ENCODE data around the gene RASSF5. TPM values are rescaled to one million over a fixed set of nuclear protein-coding genes. Genes with fewer than 3 reads are reported as not detected.

RASSF5 gene
- polyA plus RNA-seq, 1 donor from 2014 or later, result 4.0 TPM

- no peak for TF ChIP-seq MXI1 (conservative IDR thresholded peaks at IDR 0.05; ENCODE audit: poor library complexity, severe bottlenecking)
- TF ChIP-seq SMC3 (conservative IDR thresholded peaks at IDR 0.05; ENCODE audit: poor library complexity), result no peak
- no peak for TF ChIP-seq EP300 (conservative IDR thresholded peaks at IDR 0.05; ENCODE audit: poor library complexity, severe bottlenecking)
- no peak for TF ChIP-seq POLR2AphosphoS5 (IDR thresholded peaks at IDR 0.05)
- TF ChIP-seq REST (IDR thresholded peaks at IDR 0.05; ENCODE audit: borderline replicate concordance), result no peak
- Histone ChIP-seq H3F3A (ENCODE audit: insufficient read depth, low read length, poor library complexity, severe bottlenecking) (no peaks in the 10 kb centered on the region), H3K36me3 (ENCODE audit: insufficient read depth, low read length) (no peaks in the 10 kb centered on the region), H3K9ac (ENCODE audit: low read length) (no peak overlapping the region), H4K20me1 (ENCODE audit: insufficient read depth) (no peaks in the 10 kb centered on the region), H3K27me3 (ENCODE audit: insufficient read depth, low read depth, low read length) (no peaks in the 10 kb centered on the region), H3K4me3 (ENCODE audit: low read length) (no peak overlapping the region), H3K4me2 (ENCODE audit: low read length) (no peak overlapping the region), H3K9me3 (ENCODE audit: low read length) (no peaks in the 10 kb centered on the region), H3K27ac (ENCODE audit: low read length) (no peak overlapping the region), H3K79me2 (replicated peaks; ENCODE audit: insufficient read depth, low read length) (no peaks in the 10 kb centered on the region), H3K9me2 (ENCODE audit: insufficient read depth, low read length) (no peaks in the 10 kb centered on the region), H2AFZ (ENCODE audit: low read depth, low read length) (no peak overlapping the region)
These were observed 14.1 kb upstream of the RASSF5 start for GRCh38 chr1:206493279-206493678.

- Histone ChIP-seq H3K36me3 (ENCODE audit: insufficient read depth, low read length) (no peaks in the 10 kb centered on the region), H4K20me1 (ENCODE audit: insufficient read depth) (no peaks in the 10 kb centered on the region), H3K27ac (ENCODE audit: low read length) (no peak overlapping the region), H2AFZ (ENCODE audit: low read depth, low read length) (no peak overlapping the region), H3K4me2 (ENCODE audit: low read length) (no peak overlapping the region), H3K27me3 (ENCODE audit: insufficient read depth, low read depth, low read length) (no peaks in the 10 kb centered on the region), H3K9me3 (ENCODE audit: low read length) (no peaks in the 10 kb centered on the region), H3K79me2 (replicated peaks; ENCODE audit: insufficient read depth, low read length) (no peaks in the 10 kb centered on the region), H3F3A (ENCODE audit: insufficient read depth, low read length, poor library complexity, severe bottlenecking) (no peaks in the 10 kb centered on the region), H3K9ac (ENCODE audit: low read length) (no peak overlapping the region), H3K9me2 (ENCODE audit: insufficient read depth, low read length) (no peaks in the 10 kb centered on the region), H3K4me3 (ENCODE audit: low read length) (no peak overlapping the region)
- TF ChIP-seq TAF1 (IDR thresholded peaks at IDR 0.05; ENCODE audit: low read depth), result no peak
- TF ChIP-seq SMC3 (conservative IDR thresholded peaks at IDR 0.05; ENCODE audit: poor library complexity), result no peak
- TF ChIP-seq POLR2AphosphoS5 (IDR thresholded peaks at IDR 0.05), result no peak
- no peak for TF ChIP-seq EZH2 (IDR thresholded peaks at IDR 0.05; ENCODE audit: borderline replicate concordance, insufficient read depth, low read length, poor library complexity, severe bottlenecking)
- TF ChIP-seq CTCF (IDR thresholded peaks at IDR 0.05; ENCODE audit: poor library complexity, severe bottlenecking), result no peak
- no peak for TF ChIP-seq EP300 (conservative IDR thresholded peaks at IDR 0.05; ENCODE audit: poor library complexity, severe bottlenecking)
- TF ChIP-seq RAD21 (conservative IDR thresholded peaks at IDR 0.05), result no peak
- TF ChIP-seq MXI1 (conservative IDR thresholded peaks at IDR 0.05; ENCODE audit: poor library complexity, severe bottlenecking), result no peak
- TF ChIP-seq REST (IDR thresholded peaks at IDR 0.05; ENCODE audit: borderline replicate concordance), result no peak
These were observed 12.3 kb upstream of the RASSF5 start for GRCh38 chr1:206495011-206495461.

Data from neural cell (in vitro differentiated cells).